GM12874 (cell line): ENCODE results near the gene MAP3K19.

Experiments
- TF ChIP-seq, protein P1 (sequence below): IDR thresholded peaks from 2 replicates; pipeline ENCODE4 v1.5.1; 2011; ENCODE audit warnings: low read depth, mild to moderate bottlenecking, control low read depth, low read length, moderate library complexity; ENCODE audit not compliant: insufficient read depth

The MAP3K19 gene, protein sequence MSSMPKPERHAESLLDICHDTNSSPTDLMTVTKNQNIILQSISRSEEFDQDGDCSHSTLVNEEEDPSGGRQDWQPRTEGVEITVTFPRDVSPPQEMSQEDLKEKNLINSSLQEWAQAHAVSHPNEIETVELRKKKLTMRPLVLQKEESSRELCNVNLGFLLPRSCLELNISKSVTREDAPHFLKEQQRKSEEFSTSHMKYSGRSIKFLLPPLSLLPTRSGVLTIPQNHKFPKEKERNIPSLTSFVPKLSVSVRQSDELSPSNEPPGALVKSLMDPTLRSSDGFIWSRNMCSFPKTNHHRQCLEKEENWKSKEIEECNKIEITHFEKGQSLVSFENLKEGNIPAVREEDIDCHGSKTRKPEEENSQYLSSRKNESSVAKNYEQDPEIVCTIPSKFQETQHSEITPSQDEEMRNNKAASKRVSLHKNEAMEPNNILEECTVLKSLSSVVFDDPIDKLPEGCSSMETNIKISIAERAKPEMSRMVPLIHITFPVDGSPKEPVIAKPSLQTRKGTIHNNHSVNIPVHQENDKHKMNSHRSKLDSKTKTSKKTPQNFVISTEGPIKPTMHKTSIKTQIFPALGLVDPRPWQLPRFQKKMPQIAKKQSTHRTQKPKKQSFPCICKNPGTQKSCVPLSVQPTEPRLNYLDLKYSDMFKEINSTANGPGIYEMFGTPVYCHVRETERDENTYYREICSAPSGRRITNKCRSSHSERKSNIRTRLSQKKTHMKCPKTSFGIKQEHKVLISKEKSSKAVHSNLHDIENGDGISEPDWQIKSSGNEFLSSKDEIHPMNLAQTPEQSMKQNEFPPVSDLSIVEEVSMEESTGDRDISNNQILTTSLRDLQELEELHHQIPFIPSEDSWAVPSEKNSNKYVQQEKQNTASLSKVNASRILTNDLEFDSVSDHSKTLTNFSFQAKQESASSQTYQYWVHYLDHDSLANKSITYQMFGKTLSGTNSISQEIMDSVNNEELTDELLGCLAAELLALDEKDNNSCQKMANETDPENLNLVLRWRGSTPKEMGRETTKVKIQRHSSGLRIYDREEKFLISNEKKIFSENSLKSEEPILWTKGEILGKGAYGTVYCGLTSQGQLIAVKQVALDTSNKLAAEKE (N-terminal part only)

GRCh38 chr2:135047300-135047699 is at the start of gene MAP3K19:
Gene MAP3K19 (minus strand): TSS chr2:135047447. CDS start chr2:135024647, 22,800 bp downstream.
- TF ChIP-seq, protein P1, sequence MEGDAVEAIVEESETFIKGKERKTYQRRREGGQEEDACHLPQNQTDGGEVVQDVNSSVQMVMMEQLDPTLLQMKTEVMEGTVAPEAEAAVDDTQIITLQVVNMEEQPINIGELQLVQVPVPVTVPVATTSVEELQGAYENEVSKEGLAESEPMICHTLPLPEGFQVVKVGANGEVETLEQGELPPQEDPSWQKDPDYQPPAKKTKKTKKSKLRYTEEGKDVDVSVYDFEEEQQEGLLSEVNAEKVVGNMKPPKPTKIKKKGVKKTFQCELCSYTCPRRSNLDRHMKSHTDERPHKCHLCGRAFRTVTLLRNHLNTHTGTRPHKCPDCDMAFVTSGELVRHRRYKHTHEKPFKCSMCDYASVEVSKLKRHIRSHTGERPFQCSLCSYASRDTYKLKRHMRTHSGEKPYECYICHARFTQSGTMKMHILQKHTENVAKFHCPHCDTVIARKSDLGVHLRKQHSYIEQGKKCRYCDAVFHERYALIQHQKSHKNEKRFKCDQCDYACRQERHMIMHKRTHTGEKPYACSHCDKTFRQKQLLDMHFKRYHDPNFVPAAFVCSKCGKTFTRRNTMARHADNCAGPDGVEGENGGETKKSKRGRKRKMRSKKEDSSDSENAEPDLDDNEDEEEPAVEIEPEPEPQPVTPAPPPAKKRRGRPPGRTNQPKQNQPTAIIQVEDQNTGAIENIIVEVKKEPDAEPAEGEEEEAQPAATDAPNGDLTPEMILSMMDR, result no peak

DNA sequence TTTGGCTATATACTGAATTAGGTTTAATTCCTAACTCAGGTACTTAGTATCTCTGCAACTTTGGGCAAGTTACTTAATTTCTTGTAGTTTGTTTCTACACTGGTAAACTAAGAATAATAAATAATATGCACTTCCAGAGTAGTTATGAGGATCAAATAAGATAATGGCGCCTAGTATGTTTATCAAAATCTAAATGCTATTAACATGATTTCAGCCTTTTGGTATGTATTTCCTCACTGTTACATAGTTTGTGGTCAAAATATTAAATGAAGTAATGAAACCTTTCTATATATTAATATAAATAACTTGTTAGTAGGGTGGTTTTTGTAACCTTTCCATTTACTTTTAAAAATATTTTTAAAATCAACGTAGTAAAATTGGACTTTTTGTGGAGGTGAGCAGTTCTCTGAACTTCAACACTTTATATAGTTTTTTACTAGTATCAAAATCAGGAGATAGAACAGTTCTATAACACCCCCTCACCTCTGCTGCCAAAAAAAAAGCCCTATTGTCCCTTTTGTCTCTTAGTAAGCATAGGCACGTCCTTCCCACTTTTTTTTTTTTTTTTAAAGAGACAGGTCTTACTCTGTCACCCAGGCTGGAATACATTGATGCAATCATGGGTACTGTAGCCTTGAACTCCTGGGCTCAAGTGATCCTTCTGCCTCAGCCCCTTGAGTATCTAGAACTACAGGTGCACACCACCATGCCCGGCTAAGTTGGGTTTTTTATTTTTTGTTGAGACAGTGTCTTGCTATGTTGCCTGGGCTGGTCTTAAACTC is 49.6 kb upstream of the MAP3K19 start:
- TF ChIP-seq, protein P1, result no peak

DNA sequence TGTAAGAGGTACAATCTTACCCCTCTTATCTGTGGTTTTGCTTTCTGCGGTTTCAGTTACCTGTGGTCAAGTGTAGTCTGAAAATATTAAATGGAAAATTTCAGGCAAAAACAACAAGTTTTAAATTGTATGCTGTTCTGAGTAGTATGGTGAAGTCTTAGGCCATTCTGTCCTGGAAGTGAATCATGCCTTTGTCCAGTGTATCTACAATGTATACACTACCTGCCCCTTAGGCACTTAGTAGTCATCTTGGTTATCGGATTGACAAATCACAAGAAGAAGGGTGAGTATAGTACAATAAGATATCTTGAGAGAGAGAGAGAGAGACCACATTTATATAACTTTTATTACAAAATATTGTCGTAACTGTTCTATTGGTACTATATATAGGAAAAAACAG is 48.3 kb upstream of the MAP3K19 start:
- TF ChIP-seq, protein P1, result no peak

DNA sequence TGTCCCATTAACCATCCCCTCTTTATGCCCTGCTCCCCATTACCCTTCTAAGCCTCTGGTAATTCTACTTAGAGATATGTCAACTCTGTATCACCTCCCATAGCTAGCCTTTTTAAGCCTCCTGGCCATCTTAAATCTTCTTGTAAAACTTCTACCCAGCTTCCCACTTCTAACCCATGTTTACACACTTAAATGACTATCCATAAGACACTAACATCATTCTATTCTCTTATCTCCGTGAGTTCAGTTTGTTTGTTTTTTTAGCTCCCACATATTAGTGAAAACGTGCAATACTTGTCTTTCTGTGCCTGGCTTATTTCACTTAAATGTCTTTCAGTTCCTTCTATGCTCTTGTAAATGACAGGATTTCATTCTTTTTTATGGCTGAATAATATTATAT is 47.3 kb upstream of the MAP3K19 start:
- TF ChIP-seq, protein P1, result no peak

- TF ChIP-seq, protein P1, result no peak
Measured at GRCh38 chr2:135093670-135094330, 46.6 kb upstream of the MAP3K19 start.

GRCh38 chr2:135093193-135093592 is 45.9 kb upstream of the MAP3K19 start:
- TF ChIP-seq, protein P1, result no peak
